Endothelial cell of hepatic sinusoid (primary cell): ENCODE results near the gene KCNK10.

Experiments used
- in situ Hi-C: cut with HindIII; loops from 2 replicates; pipeline ENCODE4 v1.10.0; 2017; ENCODE audit warnings: low sequenced_read_pairs

The KCNK10 gene

GRCh38 chr14:88323086-88323522, at the start of gene KCNK10:
TSS of gene KCNK10 (minus strand) at chr14:88323269. CDS start at chr14:88322798, 471 bp downstream.
- in situ Hi-C loops, result no loop called here

- in situ Hi-C loops, result no loop called here
These were observed 46.4 kb upstream of the KCNK10 start for GRCh38 chr14:88369496-88369895.

- in situ Hi-C loops, result no loop called here
These were observed 41.8 kb upstream of the KCNK10 start for GRCh38 chr14:88364710-88365413.

- in situ Hi-C loops, result no loop called here
These were observed 40.6 kb upstream of the KCNK10 start for GRCh38 chr14:88363644-88364043.

GRCh38 chr14:88359500-88359899, 36.4 kb upstream of the KCNK10 start:
- in situ Hi-C loops, result no loop called here

- in situ Hi-C loops, result loop anchor here (5.0 kb wide), 1 partner anchor 97 kb away; no protein-coding TSS in a partner anchor
These were observed 31.3 kb upstream of the KCNK10 start for GRCh38 chr14:88354358-88354757.

- in situ Hi-C loops, result loop anchor here (5.0 kb wide), 1 partner anchor 95 kb away; no protein-coding TSS in a partner anchor
These were observed 29.6 kb upstream of the KCNK10 start for GRCh38 chr14:88352698-88353097.

- in situ Hi-C loops, result loop anchor here (5.0 kb wide), 1 partner anchor 95 kb away; no protein-coding TSS in a partner anchor
These were observed 29.1 kb upstream of the KCNK10 start for GRCh38 chr14:88351966-88352691.

GRCh38 chr14:88348546-88348945, 25.5 kb upstream of the KCNK10 start:
- in situ Hi-C loops, result no loop called here

- in situ Hi-C loops, result no loop called here
These were observed 23.1 kb upstream of the KCNK10 start for GRCh38 chr14:88346048-88346639.

- in situ Hi-C loops, result no loop called here
These were observed 19.9 kb upstream of the KCNK10 start for GRCh38 chr14:88342980-88343379.

- in situ Hi-C loops, result no loop called here
These were observed 17.3 kb upstream of the KCNK10 start for GRCh38 chr14:88340357-88340756.

GRCh38 chr14:88333036-88333435, 10.0 kb upstream of the KCNK10 start:
- in situ Hi-C loops, result no loop called here

GRCh38 chr14:88327497-88327896, 4.4 kb upstream of the KCNK10 start:
- in situ Hi-C loops, result no loop called here

- in situ Hi-C loops, result no loop called here
These were observed 3.5 kb upstream of the KCNK10 start for GRCh38 chr14:88326352-88327103.

- in situ Hi-C loops, result no loop called here
These were observed 2.8 kb upstream of the KCNK10 start for GRCh38 chr14:88325883-88326282.

GRCh38 chr14:88324930-88325329, 1.9 kb upstream of the KCNK10 start:
- in situ Hi-C loops, result no loop called here

GRCh38 chr14:88324491-88324890, 1.4 kb upstream of the KCNK10 start:
- in situ Hi-C loops, result no loop called here

GRCh38 chr14:88323523-88324199, 592 bp upstream of the KCNK10 start:
- in situ Hi-C loops, result no loop called here

GRCh38 chr14:88322504-88323085, 474 bp downstream of the KCNK10 start:
- in situ Hi-C loops, result no loop called here
